K562 (cell line): ENCODE results near the gene GLIS2. TPM values are rescaled to one million over a fixed set of nuclear protein-coding genes. Genes with fewer than 3 reads are reported as not detected.

Experiments used
- ATAC-seq: fragments of 200-7000 bp; cut with Tn5 transposase; 3 replicates; pipeline ENCODE4 v1.9.1; 2020; ENCODE audit warnings: moderate library complexity
- BruUV-seq: library from RNA; stranded (reverse); fragments of 400-500 nt; replicated peaks from 2 replicates; lab custom pipeline; 2021; lab: Mats Ljungman, UMichigan
- CTCF ChIA-PET: fragments of 300-600 bp; formaldehyde crosslinking; extraction: SDS; loops from one replicate; lab custom pipeline; 2021; ENCODE audit warnings: low intra/inter-chr PET ratio; lab: Yijun Ruan, JAX
- POLR2A ChIA-PET: fragments of 300-600, 350-650 bp; sonication (Branson Sonifier 250); formaldehyde crosslinking; extraction: SDS; loops from one replicate; lab custom pipeline; 2021; ENCODE audit warnings: antibody characterized with exemption, inconsistent platforms; lab: Yijun Ruan, JAX
- DNase-seq, 4 experiments: peaks; one replicate each; pipeline versions ENCODE4 v3.0.0 to v3.0.0-alpha.2; 2011 to 2018; ENCODE audit warnings: low spot score in 3 of 4, mixed read lengths in 3 of 4; ENCODE audit errors: extremely low read depth in 1 of 4
- FAIRE-seq: peaks from 2 replicates; lab custom pipeline; 2011; peaks lifted over from hg19 to GRCh38; lab: Jason Lieb, UNC
- H2AFZ ChIP-seq: 2 replicates; pipeline ENCODE4 v1.6.0; 2011; ENCODE audit warnings: low read depth, low read length, control low read depth, inconsistent platforms
- H3K27ac ChIP-seq: fragments of 200-600 bp; 3 replicates; pipeline ENCODE4 v1.8.0; 2011; ENCODE audit warnings: low read depth, mild to moderate bottlenecking, control low read depth, inconsistent platforms, low read length, moderate library complexity, mixed read lengths; ENCODE audit errors: extremely low read depth
- H3K27me3 ChIP-seq, 2 experiments: fragments of 300-600 bp in 1 of 2; 2 replicates in 1 of 2; 3 replicates in 1 of 2; pipeline versions ENCODE4 v1.6.0 to v1.8.0; 2011; ENCODE audit warnings: inconsistent platforms in 2 of 2, low read length in 2 of 2, mild to moderate bottlenecking in 1 of 2, mixed read lengths in 1 of 2, moderate library complexity in 1 of 2; ENCODE audit not compliant: control insufficient read depth in 2 of 2, insufficient read depth in 2 of 2
- H3K36me3 ChIP-seq: fragments of 300-600 bp; 3 replicates; pipeline ENCODE4 v1.8.0; 2011; ENCODE audit warnings: mild to moderate bottlenecking, low read length, inconsistent platforms; ENCODE audit not compliant: control insufficient read depth, insufficient read depth
- H3K4me1 ChIP-seq, 2 experiments: fragments of 200-600 bp in 1 of 2; replicated peaks in 1 of 2; 2 replicates in 1 of 2; 3 replicates in 1 of 2; pipeline versions ENCODE4 v1.5.1 to v1.8.0; 2011; ENCODE audit warnings: inconsistent platforms in 2 of 2, low read length in 2 of 2, mild to moderate bottlenecking in 1 of 2, mixed read lengths in 1 of 2, moderate library complexity in 1 of 2; ENCODE audit not compliant: control insufficient read depth in 2 of 2, insufficient read depth in 2 of 2
- H3K4me2 ChIP-seq: 2 replicates; pipeline ENCODE4 v1.6.1; 2011; ENCODE audit warnings: low read length, control low read depth, inconsistent platforms, mixed read lengths; ENCODE audit not compliant: insufficient read depth
- H3K4me3 ChIP-seq: fragments of 200-600 bp; sonication (generic), shearing (Covaris generic); 2 replicates; pipeline ENCODE4 v1.5.1; 2016; ENCODE audit warnings: control low read depth, inconsistent platforms
- H3K79me2 ChIP-seq: fragments of 200-600 bp; 3 replicates; pipeline ENCODE4 v1.8.0; 2011; ENCODE audit warnings: low read length, inconsistent platforms; ENCODE audit not compliant: control insufficient read depth, insufficient read depth
- H3K9ac ChIP-seq, 2 experiments: 2 replicates each; pipeline versions ENCODE4 v1.6.0 to v1.6.1; 2011; ENCODE audit warnings: low read depth in 2 of 2, low read length in 2 of 2, control low read depth in 1 of 2, inconsistent platforms in 1 of 2, mild to moderate bottlenecking in 1 of 2, mixed read lengths in 1 of 2; ENCODE audit not compliant: insufficient read depth in 1 of 2
- H3K9me1 ChIP-seq: one replicate; pipeline ENCODE4 v1.6.0; 2011; ENCODE audit warnings: inconsistent platforms, mild to moderate bottlenecking, low read length, moderate library complexity; ENCODE audit not compliant: control insufficient read depth, insufficient read depth
- H3K9me3 ChIP-seq: replicated peaks from 2 replicates; pipeline ENCODE4 v1.5.1; 2011; ENCODE audit warnings: low read depth, low read length, inconsistent platforms; ENCODE audit not compliant: control insufficient read depth, insufficient read depth
- H4K20me1 ChIP-seq: replicated peaks from 2 replicates; pipeline ENCODE4 v1.6.1; 2011; ENCODE audit warnings: low read length, inconsistent platforms, mixed read lengths; ENCODE audit not compliant: control insufficient read depth, insufficient read depth
- BRCA1 ChIP-seq, 2 experiments: fragments of 450-650 bp in 1 of 2; sonication (generic) in 1 of 2; formaldehyde crosslinking in 1 of 2; IDR thresholded peaks; 2 replicates each; pipeline versions ENCODE4 v1.5.0 to v1.6.1; 2017 to 2020; ENCODE audit warnings: mild to moderate bottlenecking in 1 of 2, missing genetic modification reagents in 1 of 2
- BRD4 ChIP-seq: fragments of 200-600 bp; sonication (generic); IDR thresholded peaks from 2 replicates; pipeline ENCODE4 v1.6.1; 2017; ENCODE audit warnings: inconsistent platforms
- CTCF ChIP-seq, 3 experiments: IDR thresholded peaks in 2 of 3; conservative IDR thresholded peaks in 1 of 3; 2 replicates each; pipeline ENCODE4 v1.5.1; 2011 to 2012; ENCODE audit warnings: low read length in 3 of 3, mild to moderate bottlenecking in 3 of 3, control low read depth in 2 of 3, improper control_type of control experiment in 1 of 3, inconsistent platforms in 1 of 3, low read depth in 1 of 3, mixed read lengths in 1 of 3, moderate library complexity in 1 of 3; ENCODE audit not compliant: insufficient read depth in 2 of 3
- E2F3 ChIP-seq: fragments of 250-450 bp; sonication (Bioruptor Pico); IDR thresholded peaks from 2 replicates; pipeline ENCODE4 v1.4.0; 2020; ENCODE audit warnings: mild to moderate bottlenecking
- FIP1L1 ChIP-seq: fragments of 200-400 bp; formaldehyde crosslinking; IDR thresholded peaks from 2 replicates; pipeline ENCODE4 v1.6.1; 2018; ENCODE audit warnings: mild to moderate bottlenecking, low read depth, low read length; ENCODE audit not compliant: poor library complexity, severe bottlenecking
- GATAD2A ChIP-seq: fragments of 450-650 bp; IDR thresholded peaks from 2 replicates; pipeline ENCODE4 v1.6.1; 2017
- GATAD2B ChIP-seq: fragments of 450-650 bp; IDR thresholded peaks from 2 replicates; pipeline ENCODE4 v1.6.1; 2017; ENCODE audit warnings: mild to moderate bottlenecking, borderline replicate concordance
- NFE2 ChIP-seq: IDR thresholded peaks from 2 replicates; pipeline ENCODE4 v1.6.1; 2014; ENCODE audit warnings: antibody characterized with exemption, low read depth
- POLR2AphosphoS5 ChIP-seq: IDR thresholded peaks from 2 replicates; pipeline ENCODE4 v1.6.1; 2011; ENCODE audit warnings: mild to moderate bottlenecking, low read depth, low read length, moderate library complexity; ENCODE audit not compliant: control insufficient read depth, insufficient read depth
- POLR2G ChIP-seq: fragments of 200-400 bp; formaldehyde crosslinking; IDR thresholded peaks from 2 replicates; pipeline ENCODE4 v1.6.1; 2017; ENCODE audit warnings: low read depth, mild to moderate bottlenecking, antibody characterized with exemption, low read length, moderate library complexity
- RBFOX2 ChIP-seq: fragments of 200-400 bp; formaldehyde crosslinking; IDR thresholded peaks from 2 replicates; pipeline ENCODE4 v1.6.1; 2017; ENCODE audit warnings: low read depth, mild to moderate bottlenecking, low read length, moderate library complexity
- TCF3 ChIP-seq: sonication (generic); formaldehyde crosslinking; IDR thresholded peaks from 2 replicates; pipeline ENCODE4 v1.4.0; 2020; ENCODE audit warnings: mild to moderate bottlenecking, missing genetic modification reagents
- ZNF445 ChIP-seq: fragments of 250-450 bp; sonication (Bioruptor Pico); IDR thresholded peaks from 2 replicates; pipeline ENCODE4 v1.4.0; 2020; ENCODE audit warnings: low read depth, mild to moderate bottlenecking, moderate library complexity
- WGBS: fragments of 100-300 bp; shearing (Covaris generic); methylation state at CpG from one replicate; pipeline ENCODE4 v1.1.6; 2016; ENCODE audit warnings: low coverage, mixed read lengths; ENCODE audit not compliant: insufficient coverage; ENCODE audit errors: missing lambda C conversion rate; 5-methylcytosine and 5-hydroxymethylcytosine counted together
- in situ Hi-C: fragments of 300-500 bp; cut with MboI; formaldehyde crosslinking; loops from 4 replicates; pipeline ENCODE4 v1.15.0; 2018; ENCODE audit warnings: inconsistent platforms, mixed read lengths
- intact Hi-C: fragments of 100-400 bp; cut with micrococcal nuclease; formaldehyde crosslinking; loops from 2 replicates; pipeline ENCODE4 v1.14.2; 2022
- polyA plus RNA-seq, 8 experiments: library from polyadenylated mRNA; depleted of rRNA in 4 of 8; stranded (reverse) in 5 of 8; unstranded in 3 of 8; fragments of >200 nt; fragmentation: Nextera tagmentation in 2 of 8; fragmentation: Illumina TruSeq in 1 of 8; extraction: Ambion mirVana in 2 of 8; extraction: Trizol in 1 of 8; gene quantifications; 2 replicates each; pipeline versions ENCODE4 v1.2.1 to v1.2.3, GENCODE V29; 2011 to 2014; ENCODE audit warnings: inconsistent platforms in 1 of 8, missing spikeins in 1 of 8
- total RNA-seq, 7 experiments: library from RNA; depleted of rRNA in 6 of 7; stranded (reverse); fragments of >200 nt in 6 of 7; fragmentation: Illumina TruSeq in 2 of 7; extraction: Trizol in 2 of 7; gene quantifications; 2 replicates each; pipeline versions ENCODE4 v1.2.1 to v1.2.3, GENCODE V29; 2011 to 2021; ENCODE audit warnings: low replicate concordance in 1 of 7
- TF ChIP-seq, protein P1 (sequence below): IDR thresholded peaks from 2 replicates; pipeline ENCODE4 v1.6.1; 2011; ENCODE audit warnings: borderline replicate concordance, low read depth, mild to moderate bottlenecking, moderate library complexity, low read length; ENCODE audit not compliant: insufficient read depth, poor library complexity, severe bottlenecking

GLIS2 gene
- total and polyA plus RNA-seq, 9 of the 15 experiments (the other 6 are each of a cell fraction or from before 2014, with no cell fraction given), result 0.10 to 9.0 (median 0.57) TPM

DNA sequence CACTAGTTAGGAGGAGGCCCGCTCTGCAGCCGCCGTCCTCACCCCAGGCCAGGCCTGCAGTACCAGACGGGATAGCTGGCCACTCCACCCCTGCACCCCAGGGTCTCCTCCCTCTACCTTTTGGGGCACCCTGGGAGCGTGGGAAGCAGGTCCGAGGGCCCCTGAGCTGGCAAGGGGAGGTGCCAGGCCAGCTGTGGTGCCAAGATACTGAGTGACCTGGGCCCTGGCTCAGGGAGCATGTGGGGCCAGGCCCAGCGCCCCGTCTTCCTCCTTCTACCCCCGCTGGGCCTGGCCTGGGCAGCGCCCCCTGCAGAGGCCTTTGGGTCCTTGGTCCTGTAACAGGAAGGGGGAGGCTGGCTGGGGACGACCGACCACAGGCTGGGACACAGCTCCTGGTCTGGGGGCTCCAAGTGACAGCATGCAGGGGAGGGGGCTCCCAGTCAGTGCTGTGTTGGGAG lies 22.3 kb downstream of the GLIS2 start:
- WGBS, result 83% methylated on average over 10 of the region's 12 CpGs
- Histone ChIP-seq H3K4me2 (no peak overlapping the region), H3K4me1 (peaks cover 0 to 57% of the 10 kb centered on the region in 2 experiments; a peak in 2 of 5 replicates)
- TF ChIP-seq GATAD2B (no peak), RBFOX2 (peak; percentile 35; the same call in 1 of the 2 replicates), BRCA1 (IDR thresholded peaks at IDR 0.05) (no peak), BRCA1 (CRISPR knock-in tag; IDR thresholded peaks at IDR 0.05) (no peak), GATAD2A (no peak), BRD4 (no peak), ZNF445 (CRISPR knock-in tag) (no peak), E2F3 (no peak), POLR2AphosphoS5 (0 out of 2 replicates have a peak, but pooled peaks have one; percentile 19), FIP1L1 (no peak), TCF3 (CRISPR knock-in tag) (no peak), POLR2G (peak; percentile 55), NFE2 (no peak), CTCF (IDR thresholded peaks at IDR 0.05 in 2 of 3, conservative IDR thresholded peaks at IDR 0.05 in 1 of 3; ENCODE audit: insufficient read depth in 2 of 3, low read depth in 1 of 3, low read length in 3 of 3) (0 out of 6 replicates have a peak, but pooled peaks of 1 of the 3 experiments have one; percentile 7)
- TF ChIP-seq, protein P1, sequence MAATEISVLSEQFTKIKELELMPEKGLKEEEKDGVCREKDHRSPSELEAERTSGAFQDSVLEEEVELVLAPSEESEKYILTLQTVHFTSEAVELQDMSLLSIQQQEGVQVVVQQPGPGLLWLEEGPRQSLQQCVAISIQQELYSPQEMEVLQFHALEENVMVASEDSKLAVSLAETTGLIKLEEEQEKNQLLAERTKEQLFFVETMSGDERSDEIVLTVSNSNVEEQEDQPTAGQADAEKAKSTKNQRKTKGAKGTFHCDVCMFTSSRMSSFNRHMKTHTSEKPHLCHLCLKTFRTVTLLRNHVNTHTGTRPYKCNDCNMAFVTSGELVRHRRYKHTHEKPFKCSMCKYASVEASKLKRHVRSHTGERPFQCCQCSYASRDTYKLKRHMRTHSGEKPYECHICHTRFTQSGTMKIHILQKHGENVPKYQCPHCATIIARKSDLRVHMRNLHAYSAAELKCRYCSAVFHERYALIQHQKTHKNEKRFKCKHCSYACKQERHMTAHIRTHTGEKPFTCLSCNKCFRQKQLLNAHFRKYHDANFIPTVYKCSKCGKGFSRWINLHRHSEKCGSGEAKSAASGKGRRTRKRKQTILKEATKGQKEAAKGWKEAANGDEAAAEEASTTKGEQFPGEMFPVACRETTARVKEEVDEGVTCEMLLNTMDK, result peak; percentile 66

More for the DNA sequence above, 22.3 kb downstream of the GLIS2 start:
- no peak overlapping the region for H3K27ac ChIP-seq
- no peaks in the 10 kb centered on the region for H3K9me1 ChIP-seq
- H3K4me3 ChIP-seq, result no peak overlapping the region
- no peaks in the 10 kb centered on the region; the same call in 1 of the 2 replicates for H4K20me1 ChIP-seq
- peak overlapping the region in 1 of 2 experiments; percentile 43; a peak in 1 of 4 replicates for H3K9ac ChIP-seq
- peaks cover 20% of the 10 kb centered on the region for H3K79me2 ChIP-seq
- in situ Hi-C loops (no loop called here), intact Hi-C loops (no loop called here)
- no peak overlapping the region for H2AFZ ChIP-seq
- BruUV-seq, result no TSS peak
- no peak for FAIRE-seq
- no peaks in the 10 kb centered on the region for H3K9me3 ChIP-seq
- ATAC-seq, result peak; percentile 70
- CTCF ChIA-PET, result no interaction called here
- no peak for DNase-seq
- POLR2A ChIA-PET, result interaction anchor here (0.5 to 0.6 kb wide), 3 partner anchors 32 to 1307 kb away, joined by 3 read pairs; no protein-coding TSS in a partner anchor
- peaks cover 66% of the 10 kb centered on the region; the same call in 2 of the 3 replicates for H3K36me3 ChIP-seq
- no peaks in the 10 kb centered on the region for H3K27me3 ChIP-seq
